Left hindlimb (tissue), 1 donor: ENCODE measurements around the gene ADAMTSL2.
A peak's percentile ranks its signal among the peaks of the same experiment; 100 is the strongest.

Source experiments
- DNase-seq: peaks from one replicate; pipeline ENCODE4 v3.0.0-alpha.2; 2018

Gene ADAMTSL2

DNA sequence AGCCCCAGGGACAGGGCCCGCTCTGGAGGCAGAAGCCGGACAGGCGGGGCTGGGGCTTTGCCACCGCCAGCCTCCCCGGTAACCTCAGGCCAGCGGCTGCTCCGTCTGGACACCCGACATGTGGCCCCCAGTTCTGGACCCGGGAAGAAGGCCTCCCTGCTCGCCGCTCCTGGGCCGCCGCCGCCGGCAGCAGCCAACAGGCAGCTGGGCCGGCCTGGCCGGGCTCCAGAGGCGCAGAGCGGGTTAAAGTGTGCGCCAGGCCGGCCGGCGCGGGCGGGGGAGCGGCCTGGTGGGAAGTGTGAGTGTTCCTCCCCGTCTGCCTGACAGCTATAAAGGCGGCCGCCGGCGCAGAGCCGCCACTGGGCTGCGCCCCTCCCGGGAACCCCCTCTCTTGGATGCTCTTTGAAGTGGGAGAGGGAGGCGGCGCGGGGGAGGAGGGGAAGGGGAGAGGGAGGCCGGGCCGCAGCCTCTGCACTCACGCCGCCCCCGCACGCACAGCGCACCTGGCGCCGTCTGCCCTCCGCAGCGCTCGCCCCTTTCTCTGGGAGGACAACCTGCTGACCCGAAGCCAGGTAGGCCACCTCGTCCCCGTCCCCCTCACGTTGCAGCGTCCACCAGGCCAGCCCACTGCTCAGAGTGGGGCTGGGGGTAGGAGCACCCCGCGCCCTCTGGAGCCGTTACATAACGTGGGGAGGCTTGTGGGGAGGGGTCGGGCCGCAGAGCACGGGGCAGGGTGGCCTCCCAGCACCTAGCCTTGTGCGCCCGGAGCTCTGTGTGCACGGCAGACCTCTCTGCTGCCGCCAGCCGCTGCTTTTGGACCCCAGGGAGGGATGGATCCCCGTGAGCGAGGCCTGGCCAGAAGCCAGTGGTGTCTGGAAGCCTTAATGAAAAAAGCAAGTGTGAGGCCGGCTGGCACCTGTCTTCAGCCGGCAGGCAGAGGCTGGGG lies at the start of gene ADAMTSL2:
TSS of gene ADAMTSL2 (plus strand) at position 359 of the 946 bp plus-strand sequence. CDS start 2,009 bp downstream, outside the sequence.
- DNase-seq: peak; percentile 87

DNA sequence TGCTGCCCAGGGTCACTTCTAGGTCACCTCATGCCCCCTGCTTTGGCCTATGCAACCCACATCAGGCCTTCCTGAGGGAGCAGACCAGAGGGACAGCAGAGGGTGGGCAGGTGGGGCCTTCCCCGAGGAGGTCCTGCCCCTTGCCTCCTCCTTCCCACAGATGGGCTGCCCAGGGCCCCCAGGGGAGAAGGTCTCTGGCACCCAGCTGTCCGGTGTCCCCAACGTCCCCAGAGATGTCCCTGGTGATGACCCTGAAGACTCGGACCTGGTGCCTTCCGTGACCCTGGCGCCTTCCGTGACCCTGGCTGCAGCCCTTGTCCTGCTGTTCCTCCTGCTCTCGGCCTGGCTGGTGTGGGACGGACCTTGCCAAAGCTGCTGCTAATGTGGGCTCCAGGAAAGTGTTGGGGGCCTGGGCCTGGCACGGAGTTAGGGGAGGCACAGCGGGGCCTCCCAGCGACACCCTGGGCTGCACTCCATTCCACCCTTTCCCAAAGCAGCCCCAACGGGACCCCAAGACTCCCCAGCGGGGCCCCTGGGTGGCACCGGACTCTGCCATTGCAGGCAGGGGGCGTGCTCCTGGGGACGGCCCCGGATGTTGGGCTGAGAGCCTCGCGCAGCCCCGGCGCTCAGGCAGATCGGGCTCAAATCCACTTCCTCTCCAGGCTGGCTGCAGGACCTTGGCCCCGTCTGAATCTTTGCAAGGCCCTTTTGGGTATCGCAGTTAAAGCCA lies 48.8 kb upstream of the ADAMTSL2 start:
- DNase-seq: peak; percentile 33

- DNase-seq: no peak
Observed at GRCh38 chr9:133487331-133487725, 47.2 kb upstream of the ADAMTSL2 start.

- peak; percentile 13 for DNase-seq
Observed at GRCh38 chr9:133488686-133489252, 45.7 kb upstream of the ADAMTSL2 start.

DNA sequence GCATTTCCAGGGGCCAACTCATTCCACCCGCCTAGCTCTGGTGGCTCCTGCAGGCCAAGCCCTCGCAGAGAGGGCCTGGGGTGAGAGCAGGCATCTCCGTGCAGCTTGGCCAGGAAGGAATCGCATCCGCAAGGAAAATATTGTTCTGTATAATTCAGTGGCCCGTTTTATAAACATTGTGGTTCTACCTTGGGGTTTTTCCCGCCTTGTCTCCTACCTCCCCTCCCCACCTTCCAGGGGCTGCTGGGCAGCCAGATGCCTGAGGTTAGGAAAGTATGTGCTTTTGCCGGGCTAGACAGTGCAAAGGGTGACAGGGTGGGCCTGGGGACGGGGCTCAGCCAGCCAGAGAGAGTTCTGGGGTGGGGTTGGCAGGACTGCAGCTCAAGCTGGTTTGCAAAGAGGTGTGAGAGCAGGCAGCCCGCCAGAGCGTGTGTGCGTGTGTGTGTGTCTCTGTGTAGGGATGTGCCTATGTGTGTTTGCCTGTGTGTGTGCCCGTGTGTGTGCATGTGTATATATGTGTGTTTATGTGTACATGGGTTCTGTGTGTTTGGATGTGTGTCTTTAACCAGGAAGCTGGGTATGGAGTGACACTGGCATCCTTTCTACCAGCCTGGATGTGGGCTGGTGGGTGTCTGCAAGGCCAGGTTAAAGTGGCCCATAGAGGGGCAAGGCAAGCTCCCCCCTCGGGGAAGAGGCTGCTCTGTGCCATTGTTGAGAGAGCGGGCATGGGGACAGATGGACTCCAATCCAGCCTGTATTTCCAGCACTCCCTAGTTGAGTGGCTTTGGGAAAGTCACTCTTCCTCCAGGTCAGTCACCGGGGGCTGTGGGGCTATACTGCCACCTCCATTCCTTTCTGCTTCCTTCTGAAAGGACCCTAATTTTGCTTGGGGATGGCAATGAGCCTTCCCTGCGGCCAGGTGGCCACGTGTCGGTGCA lies 45.0 kb upstream of the ADAMTSL2 start:
- DNase-seq: peak; percentile 49

DNA sequence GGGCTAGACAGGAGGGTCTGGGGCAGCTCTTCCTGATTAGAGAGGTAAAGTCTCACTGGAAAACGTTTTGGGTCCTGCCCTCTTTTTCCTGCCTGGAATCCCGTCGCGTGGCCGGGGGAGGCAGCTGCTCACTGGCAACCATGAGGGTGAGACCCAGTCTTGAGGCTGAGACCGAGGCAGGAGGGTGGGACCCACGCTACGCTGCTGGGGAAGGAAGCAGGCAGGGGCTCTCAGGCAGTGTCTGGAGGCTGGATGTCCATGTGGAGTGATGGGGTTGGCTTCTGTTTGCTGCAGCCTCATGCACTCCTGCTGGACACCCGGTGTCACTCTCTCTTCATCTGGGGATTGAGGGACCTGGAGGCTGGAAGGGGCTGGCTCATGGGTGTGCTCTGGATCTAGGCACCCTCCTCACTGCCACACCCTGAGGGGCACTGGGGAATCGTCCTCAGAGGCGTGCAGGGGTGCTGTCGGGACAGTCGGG lies 44.3 kb upstream of the ADAMTSL2 start:
- DNase-seq: peak; percentile 28

DNA sequence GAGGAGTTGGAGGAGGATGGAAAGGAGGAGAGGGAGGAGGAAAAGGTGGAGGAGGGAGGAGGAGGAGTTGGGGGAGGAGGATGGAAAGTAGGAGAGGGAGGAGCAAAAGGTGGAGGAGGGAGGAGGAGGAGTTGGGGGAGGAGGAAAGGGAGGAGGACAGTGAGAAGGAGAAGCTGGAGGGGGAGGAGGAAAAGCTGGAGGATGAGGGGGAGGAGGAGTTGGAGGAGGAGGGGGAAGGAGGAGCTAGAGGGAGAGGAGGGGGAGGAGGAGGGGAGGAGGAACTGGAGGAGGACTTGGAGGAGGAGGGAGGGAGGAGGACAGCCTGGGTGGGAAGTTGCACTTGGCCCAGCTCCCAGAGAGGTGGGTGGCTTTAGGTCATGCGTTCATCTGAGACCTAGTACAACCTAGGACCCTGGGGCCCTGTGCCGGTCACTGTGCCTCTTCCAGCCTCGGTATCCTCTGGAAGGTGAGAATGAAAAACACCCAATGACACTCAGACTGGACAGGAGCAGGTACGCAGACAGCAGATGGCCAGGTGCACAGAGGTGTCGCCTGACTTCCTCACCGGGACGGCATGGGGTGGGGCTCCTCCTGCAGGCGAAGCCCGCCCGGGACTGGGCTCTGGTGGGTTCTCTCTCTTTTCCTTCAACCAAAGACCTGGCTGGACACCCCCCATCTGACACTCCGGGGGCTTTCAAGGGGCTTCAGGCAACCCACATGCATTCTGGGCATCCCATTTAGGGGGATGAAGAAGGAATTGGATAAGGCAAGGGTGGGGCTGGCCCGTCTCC lies 43.4 kb upstream of the ADAMTSL2 start:
- DNase-seq: peak; percentile 30

DNA sequence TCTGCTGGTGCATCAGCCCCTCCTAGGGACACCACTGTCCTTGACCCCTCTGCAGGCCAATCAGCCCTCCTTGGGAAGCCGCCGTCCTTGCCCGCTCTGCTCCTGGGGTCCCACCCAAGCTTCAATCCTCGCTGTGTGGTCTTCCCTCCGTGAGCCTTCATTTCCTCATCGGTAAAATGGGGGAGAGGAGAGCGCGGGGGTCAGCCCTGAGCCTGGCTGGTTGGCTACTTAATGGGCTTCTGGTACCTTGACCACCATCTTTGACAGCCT lies 42.9 kb upstream of the ADAMTSL2 start:
- DNase-seq: no peak

DNA sequence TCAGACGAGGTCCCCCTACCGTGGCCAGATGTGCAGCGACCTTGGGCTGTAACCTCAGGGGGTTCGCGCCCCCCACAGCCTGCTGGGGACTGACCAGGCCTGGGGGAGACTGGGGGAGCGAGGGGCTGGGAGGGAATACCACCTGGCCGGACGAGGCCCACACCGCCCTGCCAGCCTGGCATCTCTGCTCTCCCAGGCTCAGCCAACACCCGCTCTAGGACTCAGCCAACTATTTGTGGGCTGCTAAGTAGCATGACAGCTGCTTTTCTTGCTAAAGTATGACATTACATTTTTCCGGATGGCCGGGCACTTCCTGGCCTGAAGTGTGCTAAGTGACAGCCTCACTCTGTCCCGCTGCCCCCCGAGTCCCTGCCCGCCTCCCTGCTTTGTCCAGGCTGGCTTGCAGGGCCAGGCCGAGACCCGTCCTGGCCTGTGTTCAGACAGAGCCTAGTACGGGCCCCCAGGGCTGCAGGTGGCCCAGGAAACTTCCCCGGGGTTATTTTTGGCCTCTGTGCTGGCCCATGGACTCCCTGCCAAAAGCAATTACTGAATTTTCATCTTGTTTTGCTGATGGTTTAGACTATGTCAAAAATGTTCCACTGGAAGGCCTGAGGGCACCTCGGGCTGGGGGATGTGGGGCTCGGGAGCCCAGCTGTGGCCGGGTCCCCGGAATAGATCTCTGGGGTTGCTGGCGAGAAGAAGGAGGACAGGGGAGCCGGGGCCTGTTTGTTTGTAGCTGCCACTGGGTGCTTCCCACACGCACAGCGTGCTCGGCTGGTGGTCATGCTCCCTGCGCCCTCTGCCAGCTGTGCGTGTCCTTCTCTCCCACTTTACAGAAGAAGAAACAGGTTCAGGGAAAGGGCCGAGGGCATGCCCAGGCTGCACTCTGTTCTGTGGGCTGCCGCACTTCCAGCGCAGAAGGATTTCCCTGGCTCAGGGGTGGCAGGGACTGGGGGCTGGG lies 42.2 kb upstream of the ADAMTSL2 start:
- peak; percentile 82 for DNase-seq

DNA sequence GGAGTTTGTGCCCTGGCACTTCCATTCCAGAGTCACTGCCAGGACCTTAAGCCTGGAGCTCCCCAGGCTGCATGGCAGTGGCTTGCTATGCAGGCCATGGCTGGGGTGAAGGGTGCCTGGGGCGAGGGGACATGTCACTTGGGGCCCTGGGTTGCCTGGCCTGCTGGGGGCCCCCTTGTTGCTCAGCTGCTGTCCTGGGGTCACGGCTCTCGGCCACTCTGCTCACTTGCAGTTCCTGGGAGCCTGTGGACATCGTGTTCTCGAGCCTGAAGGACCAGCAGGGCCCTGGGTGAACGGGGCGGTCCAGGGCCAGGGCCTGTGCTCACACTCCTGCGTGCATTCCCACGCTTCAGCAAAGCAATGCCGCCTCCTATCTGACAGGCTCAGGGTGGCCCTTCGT lies 41.1 kb upstream of the ADAMTSL2 start:
- DNase-seq: peak; percentile 28

DNA sequence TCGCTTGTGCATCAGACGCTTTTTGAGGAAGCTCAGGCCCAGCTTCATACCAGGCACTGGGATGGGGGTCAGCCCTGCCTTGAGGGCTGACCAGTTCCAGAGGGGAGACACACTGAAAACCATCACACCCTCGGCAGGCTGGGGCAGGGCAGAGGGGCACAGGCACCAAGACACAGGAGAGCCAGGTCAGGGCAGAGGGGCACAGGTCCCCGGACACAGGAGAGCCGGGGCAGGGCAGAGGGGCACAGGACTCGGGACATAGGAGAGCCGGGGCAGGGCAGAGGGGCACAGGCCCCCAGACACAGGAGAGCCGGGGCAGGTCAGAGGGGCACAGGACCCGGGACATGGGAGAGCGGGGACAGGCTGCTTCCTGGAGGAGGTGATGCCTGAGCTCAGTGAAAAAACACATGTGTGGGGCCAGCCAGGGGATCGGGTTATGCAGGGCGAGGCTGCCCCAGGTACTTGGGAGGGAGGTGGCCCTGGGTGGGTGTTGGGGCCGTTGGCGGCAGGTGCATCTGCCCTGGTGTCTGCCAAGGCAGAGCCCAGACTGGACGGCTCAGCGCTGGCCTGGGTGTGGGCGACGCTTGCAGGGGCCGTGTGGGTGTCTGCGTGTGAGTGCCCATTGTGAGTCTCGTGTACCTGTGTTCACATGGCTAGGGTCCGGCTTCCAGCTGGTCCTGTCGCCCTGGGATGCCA lies 40.5 kb upstream of the ADAMTSL2 start:
- DNase-seq: peak; percentile 31

DNA sequence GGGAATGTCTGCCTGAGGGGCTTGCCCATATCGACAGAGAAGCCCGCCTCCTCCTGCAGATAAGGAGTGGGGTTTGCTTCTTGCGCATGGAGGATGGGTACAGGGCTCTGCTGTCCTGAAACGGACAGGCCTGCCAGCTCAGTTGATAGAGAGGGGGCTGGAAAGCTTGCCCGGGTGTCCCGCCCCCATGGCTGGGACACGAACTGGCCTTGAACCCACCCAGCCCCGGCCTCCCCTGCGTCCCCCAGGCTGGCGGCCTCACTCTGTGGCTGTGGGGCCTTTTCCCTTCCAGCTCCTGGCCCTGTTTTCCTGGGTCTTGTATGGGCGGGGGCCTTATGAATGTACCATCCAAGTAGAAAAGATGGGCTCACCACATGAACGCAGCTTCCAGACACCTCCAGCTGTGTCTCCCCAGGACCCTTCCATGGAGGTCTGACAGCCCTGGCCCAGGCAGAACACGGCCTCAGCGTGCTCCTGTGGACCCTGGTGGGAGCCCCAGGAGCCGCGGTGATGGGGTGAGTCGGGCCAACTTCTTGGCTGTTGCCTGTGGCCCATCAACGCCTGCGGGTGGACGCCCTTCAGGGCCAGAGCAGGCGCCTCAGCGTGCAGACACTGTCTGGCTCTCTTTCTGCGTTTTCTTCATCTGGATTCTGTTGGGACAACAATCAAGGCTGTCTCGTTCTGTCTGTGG lies 39.7 kb upstream of the ADAMTSL2 start:
- DNase-seq: peak; percentile 35

- peak; percentile 21 for DNase-seq
Observed at GRCh38 chr9:133495327-133496293, 38.9 kb upstream of the ADAMTSL2 start.

DNA sequence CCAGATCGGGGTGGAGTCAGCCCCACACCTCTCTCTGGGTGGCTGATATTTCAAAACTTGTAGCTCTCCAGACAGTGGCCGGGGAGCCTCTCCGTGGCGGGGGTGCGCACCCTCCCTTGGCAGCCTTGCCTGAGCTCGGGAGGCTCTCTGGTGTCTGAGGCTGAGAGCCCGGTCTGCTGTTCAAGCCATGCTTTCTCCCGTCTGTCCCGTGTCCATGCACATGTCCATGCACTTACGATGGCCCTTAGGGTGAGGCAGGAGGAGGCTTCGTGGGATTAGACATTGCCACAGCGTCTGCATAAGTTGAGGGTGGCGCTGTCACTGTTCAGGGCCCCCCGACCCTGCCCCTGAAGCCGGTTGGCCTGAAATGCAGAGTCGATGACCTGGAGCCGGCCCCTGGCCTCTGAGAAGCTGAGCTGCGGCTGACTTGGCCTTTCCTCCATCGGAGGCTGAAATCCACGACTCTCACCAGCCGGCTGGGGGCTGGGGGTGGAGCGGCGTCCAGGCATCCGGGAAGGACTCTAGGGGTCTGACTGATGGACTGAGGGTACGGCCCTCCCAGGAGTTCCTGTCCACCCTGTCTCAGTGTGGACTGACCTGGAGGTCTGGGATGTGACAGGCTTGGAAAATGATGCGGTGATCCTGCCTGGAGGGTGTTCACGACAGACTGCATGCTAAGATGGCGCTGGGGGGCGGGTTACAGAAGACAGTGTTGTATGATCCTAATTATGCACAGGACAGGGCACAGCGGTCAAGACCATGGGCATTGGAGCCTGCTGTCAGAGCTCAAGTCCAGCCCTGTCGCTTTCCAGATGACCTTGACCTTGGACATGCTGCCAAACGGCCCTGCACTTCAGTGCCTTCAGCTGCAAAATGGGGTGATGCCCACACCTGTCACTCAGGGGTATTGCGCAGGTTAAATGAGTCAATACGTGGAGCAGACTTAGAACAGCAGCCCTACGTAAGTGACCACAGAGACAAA lies 37.4 kb upstream of the ADAMTSL2 start:
- peak; percentile 26 for DNase-seq

DNA sequence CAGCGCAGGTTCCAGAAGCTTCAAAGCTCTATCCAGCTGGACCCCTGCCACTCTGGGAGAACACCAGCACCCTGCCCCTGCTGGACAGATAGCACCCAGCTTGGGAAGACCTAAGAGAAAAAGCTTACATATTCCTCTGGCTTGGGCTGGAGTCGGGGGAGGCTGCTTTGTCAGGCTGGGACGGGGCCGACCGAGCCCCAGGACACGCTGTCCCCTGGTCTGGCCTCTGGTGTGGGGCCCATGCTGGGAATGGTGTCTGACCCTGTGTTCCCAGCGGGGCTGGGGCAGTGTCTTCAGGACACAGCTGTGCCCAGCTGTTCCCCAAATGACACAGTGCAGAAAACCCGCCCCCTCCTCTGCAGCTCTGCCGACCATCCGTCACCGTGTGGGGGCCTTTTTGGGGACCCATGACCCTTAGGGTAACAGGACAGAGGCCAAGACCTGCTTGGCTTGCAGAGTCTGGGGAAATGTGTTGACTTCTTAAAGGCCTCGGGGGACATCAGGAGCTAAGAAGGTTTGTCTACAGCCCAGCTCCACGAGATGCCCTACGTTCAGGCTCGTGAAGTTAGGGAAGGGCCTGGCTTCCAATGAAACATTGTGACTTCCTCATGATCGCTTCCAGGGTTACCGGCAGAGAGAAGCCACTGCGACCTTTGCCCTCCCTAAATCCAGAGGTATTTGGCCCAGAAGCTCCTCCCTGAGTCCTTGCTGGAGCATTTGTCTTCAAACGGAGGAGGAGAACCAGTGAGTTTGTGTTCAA lies 35.2 kb upstream of the ADAMTSL2 start:
- DNase-seq: peak; percentile 28

DNA sequence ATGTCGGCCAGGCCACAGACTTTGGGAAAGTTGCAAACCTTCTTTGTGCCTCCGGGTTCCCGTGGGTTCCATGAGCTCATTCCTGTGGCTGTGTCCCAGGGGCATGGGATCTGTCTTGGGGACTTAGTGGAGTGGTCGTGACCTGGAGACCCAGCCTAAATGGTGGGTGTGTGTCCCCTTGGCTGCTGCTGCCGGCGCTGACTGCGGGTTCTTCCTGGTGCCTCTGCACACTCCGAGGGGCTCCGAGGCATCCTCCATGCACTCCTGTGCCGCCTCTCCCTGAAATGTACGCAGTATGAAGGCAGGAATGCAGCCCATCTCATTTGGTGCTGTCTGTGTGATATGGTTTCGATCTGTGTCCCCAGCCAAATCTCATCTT lies 34.6 kb upstream of the ADAMTSL2 start:
- DNase-seq: peak; percentile 18
